Measurements from ENCODE around the gene SERPINA4. TPM values are rescaled to one million over a fixed set of nuclear protein-coding genes. Genes with fewer than 3 reads are reported as not detected.

SERPINA4 gene, protein sequence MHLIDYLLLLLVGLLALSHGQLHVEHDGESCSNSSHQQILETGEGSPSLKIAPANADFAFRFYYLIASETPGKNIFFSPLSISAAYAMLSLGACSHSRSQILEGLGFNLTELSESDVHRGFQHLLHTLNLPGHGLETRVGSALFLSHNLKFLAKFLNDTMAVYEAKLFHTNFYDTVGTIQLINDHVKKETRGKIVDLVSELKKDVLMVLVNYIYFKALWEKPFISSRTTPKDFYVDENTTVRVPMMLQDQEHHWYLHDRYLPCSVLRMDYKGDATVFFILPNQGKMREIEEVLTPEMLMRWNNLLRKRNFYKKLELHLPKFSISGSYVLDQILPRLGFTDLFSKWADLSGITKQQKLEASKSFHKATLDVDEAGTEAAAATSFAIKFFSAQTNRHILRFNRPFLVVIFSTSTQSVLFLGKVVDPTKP
- polyA plus RNA-seq (ENCODE audit: insufficient read length): 1.2 TPM
- long read RNA-seq, donor 1: 0 reads
- long read RNA-seq, donor 2, partial matches to known transcripts: 0 of 1 reads
- long read RNA-seq, donor 2, other reads (novel, unspliced or antisense): 0 of 1 reads
- long read RNA-seq, donor 3: 0 reads
- long read RNA-seq, donor 4: 0 reads
- long read RNA-seq, donor 5, partial matches to known transcripts: 0 of 1 reads
- long read RNA-seq, donor 5, other reads (novel, unspliced or antisense): 0 of 1 reads
- long read RNA-seq, donor 6: 0 reads
- long read RNA-seq, donor 7, partial matches to known transcripts: 0 of 2 reads
- long read RNA-seq, donor 7, other reads (novel, unspliced or antisense): 0 of 2 reads
- long read RNA-seq, donor 8: 0 reads

DNA sequence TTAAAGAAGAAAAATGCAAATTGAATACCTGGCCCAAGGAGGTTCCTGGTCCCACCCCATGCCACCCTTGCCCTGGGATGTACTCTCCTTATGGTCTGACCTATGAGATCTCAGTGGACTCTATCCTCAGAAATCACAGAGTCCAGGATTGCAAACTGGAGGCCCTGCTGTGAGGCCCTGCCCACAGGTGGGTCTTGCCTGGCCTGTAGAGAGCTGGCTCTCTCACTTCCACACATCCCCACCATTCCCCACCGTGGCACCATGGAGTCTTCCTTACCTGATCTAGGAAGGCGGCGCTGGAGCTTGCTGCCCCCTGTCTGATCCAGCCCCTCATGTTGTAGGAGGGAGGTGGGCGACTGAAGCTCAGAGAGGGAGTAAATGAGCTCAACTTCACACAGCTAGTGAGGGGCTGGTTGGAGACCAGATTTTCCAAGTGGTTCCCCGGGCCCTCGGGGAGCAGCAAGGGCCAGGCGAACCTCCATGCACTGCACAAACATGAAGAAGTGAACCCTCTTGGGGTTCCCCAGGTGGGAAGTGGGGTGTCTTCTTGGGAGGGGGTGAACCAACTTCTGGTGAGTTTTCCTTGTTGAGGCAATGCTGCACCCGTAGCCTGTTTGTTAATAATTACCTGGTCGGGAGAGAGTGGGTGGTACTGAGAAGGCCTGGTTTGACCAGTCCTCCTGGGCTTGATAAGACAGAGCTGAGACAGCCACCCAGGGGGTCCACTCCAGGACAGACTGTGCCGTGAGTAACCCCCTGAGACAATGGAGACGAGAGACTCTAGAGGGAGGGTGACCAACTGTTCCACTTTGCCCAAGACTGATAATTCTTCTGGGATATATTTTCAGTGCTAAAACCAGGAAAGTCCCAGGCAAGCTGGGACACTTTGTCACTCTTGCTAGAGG lies at the start of gene SERPINA4:
TSS of gene SERPINA4 (plus strand) at position 692 of the 905 bp plus-strand sequence. CDS start 2,041 bp downstream, outside the sequence.
- DNase-seq: no peak

DNA sequence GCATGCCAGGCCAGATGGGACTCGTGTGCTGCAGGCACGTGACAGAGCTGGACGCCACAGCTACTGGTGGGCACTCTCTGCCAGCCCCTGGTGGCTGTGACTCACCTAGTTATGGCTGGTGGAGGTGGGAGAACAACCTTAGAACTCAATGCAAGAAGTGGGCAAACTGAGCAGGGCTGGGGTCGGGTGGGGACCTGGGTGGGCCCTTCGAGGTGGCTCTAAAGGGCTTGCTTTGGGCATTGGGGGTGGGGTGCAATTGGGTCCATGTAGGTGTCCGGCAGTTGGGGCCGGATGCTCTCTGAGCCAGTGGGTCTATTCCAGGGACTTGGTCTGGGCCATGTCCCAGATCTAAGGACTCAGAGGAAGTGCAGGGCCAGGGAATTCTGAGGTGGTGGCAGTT lies 46.9 kb upstream of the SERPINA4 start:
- no peak for DNase-seq

DNA sequence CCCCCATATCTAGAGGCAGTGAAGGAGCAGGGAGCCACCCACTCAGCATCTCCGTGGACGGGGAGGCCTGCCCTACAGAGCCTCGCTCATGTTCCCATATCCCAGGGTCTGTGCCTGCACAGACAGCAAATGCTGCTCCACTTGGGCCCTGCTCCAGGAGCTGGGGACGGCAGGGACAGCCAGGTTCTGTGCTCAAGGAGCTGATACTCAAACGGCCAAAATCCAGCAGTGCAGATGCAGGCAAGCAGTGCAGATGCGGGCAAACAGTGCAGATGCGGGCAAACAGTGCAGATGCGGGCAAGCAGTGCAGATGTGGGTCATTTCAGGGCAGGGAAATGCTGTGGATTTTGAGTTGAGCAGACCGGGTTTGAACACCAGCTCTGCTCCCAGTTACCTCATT lies 45.8 kb upstream of the SERPINA4 start:
- no peak for DNase-seq

DNA sequence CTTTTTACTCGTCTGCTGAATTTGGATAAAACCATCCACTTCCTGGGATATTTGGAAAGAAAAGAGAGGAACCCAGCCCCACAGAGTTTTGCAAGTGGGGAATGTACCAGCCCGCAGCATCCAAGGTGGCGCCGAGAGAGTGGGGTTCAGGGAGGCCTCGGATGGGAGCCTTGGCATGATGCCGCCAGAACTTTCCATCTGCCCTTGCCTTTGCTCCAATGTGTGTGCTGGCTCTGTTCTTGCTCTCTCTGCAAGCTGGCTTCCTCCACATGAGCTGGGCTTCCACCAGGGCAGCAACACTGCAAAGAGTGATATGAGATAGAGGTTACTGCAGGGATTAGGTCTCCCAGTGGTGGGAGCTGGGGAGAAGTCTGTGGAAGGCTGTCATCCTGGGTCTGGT lies 45.4 kb upstream of the SERPINA4 start:
- no peak for DNase-seq

DNA sequence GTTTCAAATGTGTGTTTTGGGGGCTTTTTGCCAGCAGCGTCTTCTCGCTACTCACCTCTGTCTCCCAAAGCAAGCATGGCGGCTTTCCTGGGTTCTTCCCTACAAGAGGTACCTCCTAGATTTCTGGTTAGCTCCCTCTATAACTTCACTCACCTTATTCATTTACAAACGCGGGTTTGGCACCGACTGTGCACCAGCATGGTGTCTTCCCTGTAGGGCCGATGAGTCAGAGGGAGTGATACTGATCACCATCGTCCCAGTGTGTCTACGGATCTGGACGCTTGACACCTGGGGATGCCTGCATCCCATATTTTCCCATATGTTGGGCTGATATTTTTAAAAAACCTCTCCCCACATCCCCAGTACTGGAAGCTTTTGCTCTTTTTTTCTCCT lies 44.0 kb upstream of the SERPINA4 start:
- DNase-seq: no peak

DNA sequence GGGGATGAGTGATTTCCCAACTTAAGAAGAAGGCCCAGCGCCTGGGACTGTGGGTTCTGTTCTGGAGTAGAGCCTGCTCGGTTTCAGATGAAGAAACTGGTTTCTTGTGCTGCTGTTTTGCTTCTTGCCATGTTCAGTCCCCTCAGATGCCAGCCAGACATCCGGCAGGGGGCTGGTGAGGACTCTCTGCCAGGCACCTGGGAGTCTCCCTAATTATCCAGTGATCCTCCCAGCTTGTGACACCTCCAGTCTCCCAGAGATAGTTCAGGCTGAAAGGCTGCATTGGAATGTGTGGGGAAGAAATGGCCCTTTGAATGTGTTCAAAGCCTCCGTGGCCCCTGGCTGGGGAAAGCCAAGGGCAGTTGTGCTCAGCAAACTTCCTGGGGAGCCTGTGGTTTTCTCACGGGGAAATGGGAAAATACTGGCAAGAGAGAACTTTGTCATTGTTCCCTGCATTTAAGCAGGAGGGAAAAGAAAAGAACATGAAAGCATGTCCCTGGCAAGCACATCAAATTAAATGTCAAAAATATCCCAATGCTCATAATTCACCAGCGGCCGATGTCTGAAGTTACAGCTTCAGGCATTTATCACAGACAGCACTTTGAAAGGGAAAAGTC lies 43.5 kb upstream of the SERPINA4 start:
- no peak for DNase-seq

DNA sequence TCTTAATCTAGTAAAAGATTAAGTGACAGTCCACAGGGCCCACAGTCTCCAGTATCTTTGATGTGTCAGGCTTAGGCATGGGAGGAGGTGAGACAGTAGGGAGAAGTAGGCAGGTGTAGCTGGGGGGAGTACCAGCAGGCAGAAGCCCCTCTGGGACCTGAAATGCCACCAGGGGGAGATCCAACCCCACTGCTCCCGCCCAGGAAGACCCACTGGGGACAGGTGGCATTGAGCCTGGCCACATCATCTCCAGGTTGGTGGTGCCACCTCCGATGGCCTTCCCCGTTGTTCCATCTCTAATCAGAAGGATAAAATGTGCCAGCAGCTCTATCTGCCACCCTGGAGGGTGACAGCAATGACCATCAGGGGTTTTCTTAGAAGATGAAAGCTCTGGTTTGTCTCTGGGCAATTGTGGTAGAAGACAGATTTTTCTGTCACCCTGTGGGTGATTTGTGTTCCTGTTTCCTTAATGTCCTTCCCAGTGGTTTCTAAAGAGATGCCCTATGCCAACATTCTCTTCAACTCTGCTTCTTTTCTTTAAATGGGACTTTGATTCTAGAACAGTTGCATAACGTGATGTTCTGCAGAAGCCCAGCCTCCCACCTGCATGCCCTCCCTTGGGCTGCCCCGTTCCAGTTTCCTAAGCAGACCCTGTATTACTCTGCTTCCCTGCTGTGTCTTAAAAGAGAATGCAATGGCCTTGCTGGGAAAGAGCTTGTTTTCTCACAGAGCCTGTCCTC lies 39.7 kb upstream of the SERPINA4 start:
- no peak for DNase-seq

DNA sequence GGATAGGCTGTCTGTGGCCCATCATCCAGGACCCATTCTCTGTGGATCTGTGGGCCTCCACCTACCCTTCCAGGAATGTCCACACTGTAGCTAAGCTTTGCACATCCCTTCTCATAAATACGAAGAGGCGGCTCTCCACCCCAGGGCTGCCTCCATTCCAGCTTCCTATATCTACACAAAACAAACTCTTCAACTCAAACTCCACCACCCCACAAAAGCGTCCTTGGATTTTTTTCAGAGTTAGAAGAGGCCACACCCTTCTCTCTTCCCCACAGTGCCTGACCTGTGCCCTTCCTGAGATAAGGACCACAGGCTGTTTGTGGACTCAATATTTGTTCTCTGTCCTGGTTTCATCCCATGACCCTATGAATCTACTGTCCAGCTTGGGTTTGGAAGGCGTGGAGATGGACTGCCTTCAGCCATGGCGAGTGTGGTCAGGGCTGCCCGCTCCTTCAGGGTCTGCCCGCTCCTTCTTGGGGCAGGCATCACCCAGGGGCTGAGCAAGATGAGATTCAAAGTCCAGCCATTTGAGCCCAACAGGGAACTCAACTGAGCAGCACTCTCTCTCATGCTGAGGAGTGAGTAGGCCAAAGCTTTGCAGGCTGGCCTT lies 39.0 kb upstream of the SERPINA4 start:
- no peak for DNase-seq

DNA sequence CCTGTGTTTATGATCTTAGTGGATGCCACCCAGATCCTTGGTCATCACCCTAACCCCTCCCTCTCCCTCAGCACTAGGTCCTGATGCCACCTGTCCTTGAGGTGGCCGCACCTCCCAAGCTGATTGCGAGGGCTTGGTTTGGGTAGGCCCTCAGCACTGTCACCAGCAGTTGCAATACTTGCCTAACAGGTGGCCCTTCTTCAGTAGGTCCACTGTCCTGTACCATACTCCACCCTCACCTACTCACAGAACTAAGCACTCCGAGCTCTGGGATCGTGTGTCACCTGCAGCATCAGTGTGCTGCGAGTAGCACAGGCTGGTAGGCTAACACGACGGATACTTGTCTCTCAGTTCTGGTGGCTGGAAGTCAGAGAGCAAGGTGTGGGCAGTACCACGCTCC lies 38.0 kb upstream of the SERPINA4 start:
- no peak for DNase-seq

DNA sequence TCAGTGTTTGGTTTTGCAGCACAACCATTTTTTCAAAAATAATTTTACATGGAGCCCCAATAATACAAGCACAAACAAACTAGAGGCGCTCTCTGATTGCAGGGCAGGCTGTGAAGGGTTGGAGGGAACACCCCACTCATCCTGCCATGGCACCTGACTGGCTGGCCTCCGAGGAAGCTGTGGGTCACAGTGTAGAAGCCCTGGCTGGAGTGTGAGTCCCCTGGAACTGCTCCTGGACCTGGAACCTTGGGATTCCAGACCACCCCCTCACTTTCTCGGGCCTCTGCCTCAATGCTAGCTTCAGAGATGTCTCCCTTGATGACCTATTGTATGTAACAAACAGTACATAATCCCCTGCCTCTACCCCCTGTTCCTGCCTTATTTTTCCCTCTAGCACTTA lies 37.1 kb upstream of the SERPINA4 start:
- DNase-seq: no peak

DNA sequence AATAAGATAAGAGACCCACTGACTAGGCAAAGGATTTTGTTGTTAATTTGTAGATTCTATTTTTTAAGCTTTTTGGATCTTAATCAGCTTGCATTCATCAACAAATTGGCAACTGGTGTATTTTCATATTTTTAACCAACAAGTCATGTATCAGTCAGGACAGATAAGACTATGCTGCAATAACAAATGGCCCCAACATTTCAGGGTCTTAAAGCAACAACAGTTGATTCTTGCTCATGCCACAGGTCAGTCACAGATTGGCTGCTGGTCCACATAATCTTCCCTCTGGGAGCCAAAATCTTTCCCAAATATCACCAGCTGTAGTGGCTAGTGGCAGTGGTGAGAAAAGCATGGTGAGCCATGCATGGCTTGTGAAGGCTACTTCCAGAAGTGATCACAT lies 30.1 kb upstream of the SERPINA4 start:
- DNase-seq: no peak

DNA sequence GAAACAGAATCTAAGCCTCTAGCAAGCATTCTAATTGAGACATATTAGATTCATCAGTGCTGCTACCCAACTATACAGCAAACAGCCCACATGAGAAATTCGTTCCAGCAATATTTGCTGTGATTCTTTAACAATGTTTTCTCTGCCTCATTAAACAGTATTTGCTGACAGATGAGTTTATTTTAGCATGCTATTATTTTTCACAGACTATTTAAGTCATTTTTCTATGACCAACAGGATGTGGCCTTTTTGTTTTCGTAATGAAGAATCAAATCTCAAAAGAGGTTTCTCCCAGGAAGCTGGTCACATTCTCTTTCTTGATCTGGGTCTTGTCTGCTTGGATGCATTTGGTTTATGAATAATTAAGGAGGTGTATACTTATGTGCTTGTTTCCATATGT lies 28.8 kb upstream of the SERPINA4 start:
- no peak for DNase-seq

DNA sequence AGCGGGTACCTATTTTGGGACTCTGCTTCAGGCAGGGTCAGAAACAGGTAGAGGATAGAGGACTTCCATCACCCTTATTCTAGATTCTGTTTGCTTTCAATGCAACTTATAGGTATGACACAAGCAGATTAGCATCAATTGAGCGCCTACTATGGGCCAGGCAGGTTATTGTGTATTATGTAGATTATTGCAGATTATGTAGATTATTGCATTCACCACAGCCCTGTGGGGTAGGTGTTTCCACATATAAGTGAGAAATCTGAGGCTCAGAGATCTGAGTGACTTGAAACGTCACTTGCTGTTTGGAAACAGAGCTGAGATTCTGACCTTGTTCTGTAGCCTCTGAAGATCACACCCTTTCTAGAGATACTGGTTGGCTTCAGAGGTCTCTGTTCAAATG lies 25.7 kb upstream of the SERPINA4 start:
- no peak for DNase-seq

DNA sequence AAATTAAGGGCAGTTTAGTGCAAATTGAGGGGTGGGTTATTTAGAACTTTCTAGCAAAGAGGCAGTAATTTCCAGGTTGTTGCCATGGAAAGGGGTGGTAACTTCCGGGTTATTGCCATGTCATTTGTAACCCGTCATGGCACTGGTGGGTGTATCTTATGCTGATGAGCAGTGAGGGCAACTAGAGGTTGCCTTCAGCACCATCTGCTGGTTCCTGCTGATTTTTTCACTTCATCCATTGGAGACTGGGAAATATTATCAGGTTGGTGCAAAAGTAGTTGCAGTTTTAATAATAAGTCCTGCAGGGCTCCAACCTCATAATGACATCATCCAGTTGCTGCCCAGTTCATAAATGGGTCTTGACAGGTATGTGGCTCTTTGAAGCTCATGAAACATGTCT lies 24.4 kb upstream of the SERPINA4 start:
- no peak for DNase-seq

DNA sequence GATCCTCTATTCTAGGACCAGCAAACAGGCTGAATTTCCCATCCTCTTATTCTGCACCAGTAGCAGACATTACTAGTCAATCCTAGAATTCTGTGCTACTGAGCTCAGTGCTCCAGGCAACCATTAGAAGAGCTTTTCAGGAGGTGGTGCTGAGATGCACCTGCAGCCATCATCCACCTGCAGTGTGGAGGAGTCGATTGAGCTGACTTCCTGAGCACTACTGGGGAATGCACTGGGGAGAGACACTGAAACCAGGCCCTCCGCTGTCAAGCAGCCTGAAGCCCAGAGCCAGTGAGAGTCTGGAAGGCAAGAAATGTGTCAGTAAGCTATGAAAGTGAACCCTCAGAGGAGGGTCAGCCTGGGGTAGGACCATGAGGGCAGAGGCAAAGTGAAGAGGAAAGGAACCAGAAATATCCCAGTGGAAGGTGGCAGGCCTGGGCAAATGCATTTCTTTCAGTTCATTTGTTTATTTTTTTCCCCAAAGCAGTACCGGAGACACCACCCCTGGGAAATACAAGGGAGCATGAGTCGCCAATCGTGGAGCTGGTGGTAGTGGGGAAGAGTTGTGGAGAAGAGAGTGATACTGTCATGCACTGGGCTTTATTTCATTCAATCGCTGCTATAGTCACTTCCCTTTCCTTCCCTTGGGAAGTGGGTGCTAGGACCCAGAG lies 23.0 kb upstream of the SERPINA4 start:
- DNase-seq: no peak

DNA sequence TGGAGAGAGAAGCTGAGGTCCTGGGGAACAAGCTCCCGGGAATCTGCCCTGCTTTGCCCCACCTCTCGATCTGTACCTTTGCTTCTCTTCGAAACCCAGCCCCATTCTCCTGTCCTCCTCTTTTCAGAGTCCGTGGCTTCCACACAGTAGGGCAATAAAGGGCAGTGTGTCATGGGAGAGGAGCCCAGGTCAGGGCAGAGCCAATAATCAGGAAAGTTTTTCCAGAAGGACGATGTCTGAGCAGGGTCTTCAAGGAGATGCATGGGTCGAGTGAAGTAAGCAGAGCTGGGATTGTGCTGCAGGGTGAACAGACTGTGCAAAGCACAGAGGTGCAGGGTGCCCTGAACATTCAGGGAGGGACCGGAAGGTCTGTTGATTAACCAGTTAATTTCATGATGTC lies 22.1 kb upstream of the SERPINA4 start:
- no peak for DNase-seq

DNA sequence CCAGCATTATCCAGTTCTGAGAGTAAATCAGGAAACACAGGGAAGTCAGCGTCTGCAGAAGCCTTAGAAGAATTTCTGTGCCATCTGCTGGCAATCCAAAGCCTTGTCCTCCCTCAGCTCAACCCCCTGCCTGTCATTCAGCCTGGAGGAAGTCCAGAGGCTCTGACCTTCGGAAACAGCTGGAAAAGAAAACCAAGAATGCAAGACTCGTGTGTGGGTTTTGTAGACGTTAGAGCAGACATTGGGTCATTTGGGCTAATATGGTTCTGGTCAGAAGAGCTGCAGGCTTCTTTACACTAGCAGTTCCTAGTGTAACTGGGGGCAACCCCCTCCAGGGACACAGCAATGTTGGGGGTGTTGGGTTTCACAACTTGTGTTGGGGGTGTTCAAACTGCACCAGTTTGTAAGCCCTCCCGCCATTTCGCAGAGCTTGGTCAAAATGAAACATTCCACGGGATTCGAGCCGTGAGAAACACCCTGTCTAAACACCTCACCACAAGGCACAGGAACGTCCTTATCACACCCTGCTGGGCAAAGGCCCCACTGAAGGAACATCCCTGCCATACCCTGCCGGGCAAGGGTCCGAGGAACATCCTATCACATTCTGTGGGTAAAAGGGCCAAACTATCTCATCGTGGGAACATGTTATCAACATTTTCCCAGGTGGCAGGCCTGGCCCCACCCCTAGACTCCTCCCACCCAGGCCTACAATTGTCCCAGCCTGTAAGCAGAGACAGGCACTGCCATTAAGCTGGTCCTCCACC lies 21.0 kb upstream of the SERPINA4 start:
- peak; percentile 26 for DNase-seq

DNA sequence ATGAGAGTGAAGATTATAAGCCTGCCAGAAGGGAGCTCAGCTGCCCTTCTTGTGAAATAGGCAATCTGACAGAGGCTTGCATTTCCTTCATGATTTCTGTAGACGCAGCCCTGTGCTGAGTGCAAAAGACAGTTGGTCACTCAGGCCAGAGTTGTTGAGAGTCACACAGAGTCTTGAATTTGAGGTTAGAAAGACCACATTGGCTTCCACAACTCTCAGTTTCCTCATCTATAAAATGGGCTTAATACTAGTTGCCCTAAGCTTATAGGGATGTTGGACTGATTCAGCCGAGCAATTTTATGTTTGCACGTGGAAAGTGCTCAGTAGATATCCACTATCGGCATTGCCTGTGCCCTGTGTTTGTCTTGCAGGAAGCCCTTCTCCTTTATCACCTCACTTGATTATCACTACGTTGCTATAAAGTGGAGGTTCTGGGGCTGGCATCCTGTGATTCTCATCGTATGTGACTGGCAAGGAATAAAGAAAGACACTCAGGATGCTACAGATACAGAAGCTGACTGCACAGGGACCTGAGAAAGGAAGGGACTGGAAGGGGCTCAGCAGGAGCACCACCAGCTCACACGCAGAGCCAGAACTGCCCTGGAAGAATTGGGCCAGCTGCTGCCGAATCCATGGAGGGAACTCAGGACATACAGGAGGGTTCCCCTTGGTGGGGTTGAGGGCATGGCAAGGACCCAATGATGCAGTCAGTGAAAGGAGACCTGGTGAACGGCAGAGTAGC lies 19.8 kb upstream of the SERPINA4 start:
- no peak for DNase-seq
